Stimulated activated CD8-positive, alpha-beta memory T cell treated with anti-CD3 and anti-CD28 coated beads, Interleukin-2, amount 100 ng/mL, for 1 hour (primary cell): Measurements from ENCODE around the gene SELPLG.
"Not testable (repeated sequence)": the region's sequence is repeated elsewhere in the genome, so short reads cannot be mapped to it uniquely, and the experiment has no call there.

Experiments used
- DNase-seq, 2 donors: peaks; one replicate each; pipeline ENCODE4 v3.0.0-alpha.2; 2020; ENCODE audit warnings: low read depth in 2 of 2

Gene SELPLG

GRCh38 chr12:108638997-108639822 lies 5.5 kb upstream of the SELPLG start:
- DNase-seq, result no peak

GRCh38 chr12:108638141-108638827 lies 4.6 kb upstream of the SELPLG start:
- DNase-seq, result no peak

- DNase-seq, result no peak
Measured at GRCh38 chr12:108637222-108637971, 3.7 kb upstream of the SELPLG start.

DNA sequence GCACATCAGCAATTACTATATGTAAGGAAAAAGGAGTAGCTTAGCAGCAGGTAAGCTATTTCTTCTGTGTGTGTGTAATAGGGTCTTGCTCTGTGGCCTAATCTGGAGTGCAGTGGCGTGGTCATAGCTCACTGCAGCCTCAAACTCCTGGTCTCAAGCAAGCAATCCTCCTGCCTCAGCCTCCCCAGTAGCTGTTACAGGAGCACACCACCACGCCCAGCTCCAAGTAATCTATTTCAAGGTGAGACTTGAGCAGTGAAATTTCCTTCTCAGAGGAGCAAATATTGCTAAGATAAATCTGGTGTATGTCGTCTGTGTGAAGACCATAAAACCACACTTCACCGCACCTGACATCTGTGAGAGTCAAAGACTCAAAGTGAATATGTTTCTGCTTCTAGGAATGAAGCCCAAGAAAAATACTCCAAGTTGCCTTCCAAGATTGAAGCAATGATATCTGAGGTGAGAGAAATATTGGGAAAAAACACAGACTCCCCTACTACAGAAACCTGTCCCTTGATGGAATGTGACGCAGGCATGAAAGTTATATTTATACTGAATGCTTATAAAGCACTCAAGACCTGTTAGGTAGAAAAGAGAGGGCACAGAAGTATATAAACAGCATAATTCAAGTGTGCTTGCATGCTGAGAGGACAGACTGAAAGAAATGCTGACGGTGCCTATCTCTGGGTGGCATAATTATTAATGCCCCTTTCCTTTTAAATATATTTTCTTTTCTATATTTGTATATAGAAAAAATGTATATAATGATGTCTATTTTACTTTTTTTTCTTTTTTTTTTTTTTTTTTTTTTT lies 2.5 kb upstream of the SELPLG start:
- no peak for DNase-seq

GRCh38 chr12:108635201-108635996 lies 1.7 kb upstream of the SELPLG start:
- DNase-seq, result peak in 1 of 2 donors; percentile 42

- DNase-seq, result no peak
Measured at GRCh38 chr12:108634341-108634751, 652 bp upstream of the SELPLG start.

- no peak for DNase-seq
Measured at GRCh38 chr12:108633081-108633533, 587 bp downstream of the SELPLG start.

- DNase-seq, result not testable (repeated sequence)
Measured at GRCh38 chr12:108631261-108631660, 2.4 kb downstream of the SELPLG start.

- no peak for DNase-seq
Measured at GRCh38 chr12:108630481-108631207, 3.0 kb downstream of the SELPLG start.

DNA sequence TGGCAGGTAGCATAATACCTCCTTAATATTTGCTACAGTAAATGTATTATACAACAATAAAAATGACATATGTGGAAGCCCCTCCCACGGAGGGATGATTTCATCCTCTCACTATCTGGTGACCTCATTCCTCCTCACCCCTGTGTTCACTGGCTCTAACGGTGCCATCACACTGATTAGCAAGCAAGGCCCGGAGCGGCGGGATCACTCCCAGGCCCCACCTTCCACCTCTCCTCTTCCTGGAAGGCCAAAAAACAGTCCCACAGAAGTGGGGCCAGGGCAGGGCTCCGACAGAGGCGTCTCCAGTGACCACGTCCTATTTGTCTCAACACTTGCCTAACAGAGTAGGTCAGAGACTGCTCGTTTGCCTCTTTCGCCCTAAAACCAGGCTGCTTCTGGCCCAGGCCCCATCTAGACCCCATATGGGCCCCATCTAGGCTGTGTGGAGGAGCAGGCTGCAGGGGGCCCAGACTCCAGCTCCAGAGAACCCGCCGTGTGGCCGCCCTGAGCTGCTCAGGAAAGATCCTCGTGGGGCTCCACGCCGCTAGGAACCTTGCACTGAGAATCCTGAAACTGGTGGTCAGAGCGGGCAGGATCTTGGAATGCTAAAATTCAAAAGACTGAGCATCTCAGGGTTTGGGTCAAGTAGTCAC lies 3.7 kb downstream of the SELPLG start:
- DNase-seq, result no peak

GRCh38 chr12:108629151-108629550 lies 4.5 kb downstream of the SELPLG start:
- DNase-seq, result no peak

DNA sequence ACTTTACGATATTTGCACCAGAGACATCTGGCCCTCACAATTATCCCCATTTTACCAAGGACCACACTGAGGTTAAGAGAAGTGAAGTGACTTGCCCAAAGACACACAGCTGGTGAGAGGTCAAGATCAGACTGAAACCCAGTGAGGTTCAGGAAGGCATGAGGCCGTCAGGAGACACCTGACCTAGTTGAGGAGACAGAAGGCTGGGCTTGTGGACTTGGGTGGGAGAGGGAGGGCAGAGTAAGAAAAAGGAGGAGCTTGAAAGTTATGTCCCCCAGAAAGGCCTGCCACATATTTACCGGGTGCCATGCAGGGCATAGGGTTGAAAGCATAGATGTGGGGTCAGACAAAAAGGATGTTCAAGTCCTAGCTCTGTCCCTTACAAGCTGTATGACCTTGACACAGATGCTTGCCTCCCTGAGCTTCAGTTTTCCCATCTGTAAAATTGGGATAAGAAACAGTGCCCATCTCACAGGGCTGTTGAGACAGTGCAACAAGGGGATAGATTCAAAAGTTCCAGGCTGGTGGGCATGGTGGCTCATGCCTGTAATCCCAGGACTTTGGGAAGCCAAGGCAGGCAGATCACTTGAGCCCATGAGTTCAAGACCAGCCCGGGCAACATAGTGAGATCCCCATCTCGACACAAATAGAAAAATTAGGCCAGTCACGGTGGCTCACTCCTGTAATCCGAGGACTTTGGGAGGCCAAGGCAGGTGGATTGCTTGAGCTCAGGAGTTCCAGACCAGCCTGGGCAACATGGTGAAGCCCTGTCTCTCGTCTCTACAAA lies 6.4 kb downstream of the SELPLG start:
- DNase-seq, result no peak

DNA sequence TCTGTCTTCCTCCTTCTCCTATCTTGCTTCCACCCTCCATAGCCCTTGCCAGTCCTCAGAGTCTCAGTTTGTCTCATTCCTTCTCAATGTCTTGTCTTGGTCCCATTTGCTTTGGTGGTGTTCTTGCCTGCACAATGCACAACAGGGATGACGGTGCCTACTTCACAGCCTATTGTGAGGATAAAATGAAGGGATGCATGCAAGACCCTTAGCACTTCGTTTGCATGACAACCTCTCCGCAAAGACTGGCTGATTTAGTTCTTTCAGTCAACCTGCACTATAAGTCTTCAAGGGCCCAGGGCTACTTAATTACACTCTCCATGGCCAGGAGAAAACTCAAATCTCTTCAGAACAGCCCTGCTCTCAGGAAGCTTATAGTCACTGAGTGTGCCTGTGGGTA lies 8.5 kb downstream of the SELPLG start:
- DNase-seq, result no peak

DNA sequence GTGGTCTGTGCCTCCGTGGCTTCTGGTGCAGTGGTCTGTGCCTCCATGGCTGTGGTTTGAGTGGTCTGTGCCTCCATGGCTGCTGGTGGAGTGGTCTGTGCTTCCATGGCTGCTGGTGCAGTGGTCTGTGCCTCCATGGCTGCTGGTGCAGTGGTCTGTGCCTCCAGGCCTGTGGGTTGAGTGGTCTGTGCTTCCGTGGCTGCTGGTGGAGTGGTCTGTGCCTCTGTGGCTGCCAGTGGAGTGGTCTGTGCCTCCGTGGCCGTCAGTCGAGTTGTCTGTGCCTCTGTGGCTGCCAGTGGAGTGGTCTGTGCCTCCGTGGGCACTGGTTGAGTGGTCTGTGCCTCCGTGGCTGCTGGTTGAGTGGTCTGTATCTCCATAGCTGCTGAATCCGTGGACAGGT lies 10.1 kb downstream of the SELPLG start:
- no peak for DNase-seq

GRCh38 chr12:108622921-108623514 lies 10.7 kb downstream of the SELPLG start:
- no peak for DNase-seq

DNA sequence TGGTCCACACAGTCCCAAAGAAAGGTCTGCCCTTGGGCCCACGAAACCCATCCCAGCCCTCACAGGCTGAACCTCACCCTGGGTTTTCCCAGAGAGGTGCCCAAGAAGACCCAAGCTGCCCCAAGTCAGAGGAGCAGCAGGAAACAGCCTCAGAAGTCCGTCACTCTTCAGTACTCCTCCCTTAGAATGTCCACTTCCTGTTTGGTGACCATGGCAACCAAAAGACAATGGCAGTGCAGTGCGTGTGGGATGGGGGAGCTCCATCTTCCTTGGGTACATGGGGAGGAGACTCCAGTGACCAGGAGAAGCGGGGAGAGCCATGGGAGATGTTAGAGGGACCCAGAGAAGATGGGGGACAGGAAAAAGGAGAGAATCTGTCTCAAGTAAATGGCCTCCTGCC lies 11.3 kb downstream of the SELPLG start:
- DNase-seq, result no peak

DNA sequence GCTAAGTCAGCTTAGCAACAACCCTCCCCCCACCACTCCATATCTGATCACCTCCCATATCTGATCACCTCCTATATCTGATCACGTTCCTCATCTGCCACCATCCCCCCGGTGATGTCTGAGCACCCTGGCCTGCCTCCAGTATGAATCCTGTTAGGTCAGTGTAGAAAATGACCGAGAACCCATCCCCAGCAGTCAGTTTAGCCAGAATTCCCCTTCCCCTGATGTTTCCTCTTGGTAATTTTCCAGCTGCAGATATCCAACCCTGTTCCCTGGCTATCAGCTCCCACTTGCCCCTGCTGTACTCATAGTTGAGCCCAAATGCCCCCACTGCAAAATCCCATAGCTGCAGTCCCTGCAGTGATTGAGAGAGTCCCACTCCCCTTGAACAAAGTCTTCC lies 12.5 kb downstream of the SELPLG start:
- DNase-seq, result no peak

DNA sequence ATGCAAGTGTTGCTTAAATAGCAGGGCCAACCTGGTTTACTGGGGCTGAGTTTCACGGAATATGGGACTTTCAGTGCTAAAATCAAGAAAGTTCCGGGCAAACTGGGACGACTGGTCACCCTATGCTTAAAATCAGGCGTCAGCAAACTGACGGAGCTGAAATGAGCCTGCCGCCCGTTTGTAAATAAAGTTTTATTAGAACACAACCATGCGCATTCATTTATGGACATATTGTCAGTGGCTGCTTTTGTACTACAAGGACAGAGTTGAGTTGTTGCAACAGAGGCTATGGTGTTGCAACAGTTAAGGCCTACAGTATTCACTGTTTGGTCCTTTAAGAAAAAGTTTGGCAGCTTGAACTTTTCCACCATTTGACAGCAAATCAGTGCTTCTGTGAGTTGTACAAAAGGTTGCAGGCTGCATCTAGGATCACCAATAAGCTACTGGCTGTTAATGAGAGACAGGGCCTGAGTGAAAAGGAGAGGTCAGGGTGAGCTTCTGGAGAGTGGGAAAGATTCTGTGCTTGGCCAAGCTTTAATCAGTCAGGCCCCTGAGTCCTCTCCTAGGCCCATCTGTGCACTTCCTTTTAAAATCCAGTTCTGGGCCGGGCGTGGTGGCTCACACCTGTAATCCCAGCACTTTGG lies 13.3 kb downstream of the SELPLG start:
- DNase-seq, result no peak
